KMS-11 (cell line): ENCODE measurements around the gene ZPBP2.

Source experiments
- H2AFZ ChIP-seq: fragments of 200-600 bp; sonication (generic); 2 replicates; pipeline ENCODE4 v1.6.1; 2016; ENCODE audit warnings: antibody characterized with exemption, mixed run types, low read depth
- H3K27ac ChIP-seq: fragments of 200-600 bp; sonication (generic); 2 replicates; pipeline ENCODE4 v1.6.1; 2016; ENCODE audit warnings: mild to moderate bottlenecking, mixed run types
- H3K27me3 ChIP-seq: fragments of 200-600 bp; sonication (generic); 2 replicates; pipeline ENCODE4 v1.6.1; 2017; ENCODE audit warnings: mild to moderate bottlenecking, low read depth, mixed run types, moderate library complexity; ENCODE audit not compliant: insufficient read depth
- H3K36me3 ChIP-seq: fragments of 200-600 bp; sonication (generic); 2 replicates; pipeline ENCODE4 v1.6.1; 2017; ENCODE audit warnings: mild to moderate bottlenecking, mixed run types; ENCODE audit not compliant: insufficient read depth
- H3K4me1 ChIP-seq: fragments of 200-600 bp; sonication (generic); 2 replicates; pipeline ENCODE4 v1.6.1; 2016; ENCODE audit warnings: mild to moderate bottlenecking, low read depth, mixed run types; ENCODE audit not compliant: poor library complexity, severe bottlenecking
- H3K4me2 ChIP-seq: fragments of 200-600 bp; sonication (generic); 2 replicates; pipeline ENCODE4 v1.7.0; 2016; ENCODE audit warnings: mild to moderate bottlenecking, mixed run types
- H3K4me3 ChIP-seq: fragments of 200-600 bp; sonication (generic); IDR thresholded peaks from 2 replicates; pipeline ENCODE4 v1.6.1; 2017; ENCODE audit warnings: low read depth, low read length, mixed read lengths; ENCODE audit not compliant: insufficient read depth
- H3K79me2 ChIP-seq: fragments of 200-600 bp; sonication (generic); 2 replicates; pipeline ENCODE4 v1.6.1; 2016; ENCODE audit warnings: low read depth, mixed run types; ENCODE audit not compliant: insufficient read depth
- H3K9ac ChIP-seq: fragments of 200-600 bp; sonication (generic); 2 replicates; pipeline ENCODE4 v1.6.1; 2016; ENCODE audit warnings: mild to moderate bottlenecking, mixed run types
- H4K20me1 ChIP-seq: fragments of 200-600 bp; sonication (generic); 2 replicates; pipeline ENCODE4 v1.6.1; 2016; ENCODE audit warnings: mild to moderate bottlenecking, mixed run types; ENCODE audit not compliant: insufficient read depth
- CTCF ChIP-seq: fragments of 200-600 bp; sonication (generic); conservative IDR thresholded peaks from 2 replicates; pipeline ENCODE4 v1.6.1; 2017; ENCODE audit warnings: low read depth, mild to moderate bottlenecking, antibody characterized with exemption, low read length, moderate library complexity, mixed read lengths

The ZPBP2 gene

DNA sequence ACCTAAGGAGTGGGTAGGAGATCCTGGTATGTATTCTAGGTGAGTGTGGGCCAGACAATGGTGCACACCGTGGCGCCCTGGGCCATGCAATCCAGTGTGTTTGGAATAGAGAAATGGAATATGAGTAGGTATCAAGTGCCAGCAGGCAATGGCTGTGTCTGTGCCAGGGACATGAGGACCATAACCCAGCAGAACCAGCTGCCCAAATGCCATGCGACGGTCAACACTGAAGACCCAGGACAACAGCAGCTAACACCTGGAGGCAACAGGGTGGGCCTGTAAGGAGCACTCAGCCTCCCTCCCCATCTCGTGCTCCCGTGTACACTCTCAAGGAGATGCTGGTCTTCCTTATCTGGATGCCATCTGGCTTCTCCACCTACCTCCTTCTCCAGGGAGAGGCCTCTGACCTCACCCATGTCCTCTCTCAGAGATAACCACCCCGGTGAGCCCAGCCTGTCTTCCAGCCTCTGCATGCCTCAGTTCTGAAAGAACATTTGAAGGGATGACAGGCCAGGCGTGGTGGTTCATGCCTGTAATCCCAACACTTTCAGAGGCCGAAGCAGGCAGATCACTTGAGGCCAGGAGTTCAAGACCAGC lies 51.2 kb downstream of the ZPBP2 start:
- Histone ChIP-seq H3K36me3 (peaks cover 11% of the 10 kb centered on the region; the same call in 1 of the 2 replicates), H3K4me2 (peak overlapping the region; percentile 7; the same call in 1 of the 2 replicates)
- TF ChIP-seq CTCF = no peak

DNA sequence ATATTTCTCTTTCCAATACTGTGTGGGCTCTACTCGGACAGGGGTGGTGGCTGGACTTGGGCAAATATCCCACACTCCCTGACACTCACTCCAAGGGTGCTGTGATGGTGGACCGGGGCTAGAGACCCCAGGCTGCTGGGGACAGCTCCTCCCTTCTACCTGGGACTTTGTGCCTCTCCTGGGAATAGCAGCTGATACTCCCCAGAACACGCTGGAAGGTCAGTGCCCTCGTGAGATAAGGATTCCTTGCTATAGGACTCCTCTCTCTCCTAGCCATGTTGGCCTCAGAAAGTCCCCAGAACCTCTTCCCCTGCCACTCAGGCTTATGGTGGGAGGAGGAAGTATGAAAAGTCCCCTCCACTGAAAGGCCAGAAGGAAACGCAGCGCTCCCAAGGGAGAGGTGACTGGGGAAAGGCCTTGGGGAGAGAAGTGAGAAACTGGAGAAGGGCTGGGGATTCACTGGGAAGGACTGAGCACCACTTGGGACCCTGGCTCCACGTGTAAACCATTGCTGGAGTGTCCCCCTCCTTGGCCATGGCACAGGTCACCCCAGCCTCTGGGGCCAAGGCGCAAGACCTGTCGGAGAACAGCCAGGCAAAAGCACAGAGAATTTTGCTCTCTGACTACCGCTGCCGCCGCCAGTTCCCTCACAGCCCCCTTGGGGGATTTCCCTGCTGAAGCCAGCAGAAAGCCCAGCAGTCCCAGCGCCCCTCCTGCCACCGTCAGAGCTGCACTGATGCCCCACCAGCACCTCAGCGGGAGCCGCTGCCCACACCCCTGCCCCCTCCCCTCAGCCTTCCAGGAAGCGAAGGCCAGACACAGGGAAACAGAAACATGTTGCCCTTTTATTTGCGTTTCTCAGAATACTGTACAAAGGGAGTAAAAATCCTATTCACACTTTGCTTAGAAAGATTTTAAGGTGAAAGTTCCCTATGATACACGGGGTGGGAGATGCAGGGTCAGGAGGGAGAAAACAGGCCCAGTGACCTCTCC lies 52.5 kb downstream of the ZPBP2 start:
- no peak for TF ChIP-seq CTCF
- Histone ChIP-seq H3K4me2 (no peak overlapping the region), H3K36me3 (peaks cover 11% of the 10 kb centered on the region; the same call in 1 of the 2 replicates), H4K20me1 (no peaks in the 10 kb centered on the region; the same call in 1 of the 2 replicates), H3K4me3 (no peak overlapping the region), H3K27me3 (no peaks in the 10 kb centered on the region), H3K79me2 (peaks cover 28% of the 10 kb centered on the region), H3K4me1 (peaks cover 72% of the 10 kb centered on the region), H3K27ac (no peak overlapping the region), H3K9ac (no peak overlapping the region), H2AFZ (no peak overlapping the region)

More for the DNA sequence above, 51.2 kb downstream of the ZPBP2 start:
- H3K27me3 ChIP-seq = no peaks in the 10 kb centered on the region
- H4K20me1 ChIP-seq = no peaks in the 10 kb centered on the region; the same call in 1 of the 2 replicates
- H3K9ac ChIP-seq = no peak overlapping the region
- no peak overlapping the region for H2AFZ ChIP-seq
- no peak overlapping the region for H3K4me3 ChIP-seq
- no peak overlapping the region for H3K27ac ChIP-seq
- H3K79me2 ChIP-seq = peaks cover 15% of the 10 kb centered on the region
- H3K4me1 ChIP-seq = peaks cover 59% of the 10 kb centered on the region

GRCh38 chr17:39921323-39921722 lies 53.3 kb downstream of the ZPBP2 start:
- Histone ChIP-seq H3K27me3 (no peaks in the 10 kb centered on the region), H3K4me3 (no peak overlapping the region), H2AFZ (no peak overlapping the region), H3K27ac (no peak overlapping the region), H3K4me1 (peaks cover 73% of the 10 kb centered on the region), H3K4me2 (no peak overlapping the region), H3K36me3 (peaks cover 11% of the 10 kb centered on the region; the same call in 1 of the 2 replicates), H3K79me2 (peaks cover 36% of the 10 kb centered on the region), H4K20me1 (no peaks in the 10 kb centered on the region; the same call in 1 of the 2 replicates), H3K9ac (no peak overlapping the region)
- TF ChIP-seq CTCF = no peak

GRCh38 chr17:39922006-39922405 lies 54.0 kb downstream of the ZPBP2 start:
- no peak overlapping the region for H2AFZ ChIP-seq
- no peak overlapping the region for H3K9ac ChIP-seq
- H3K27ac ChIP-seq = no peak overlapping the region
- H3K4me1 ChIP-seq = peaks cover 67% of the 10 kb centered on the region
- no peak overlapping the region for H3K4me2 ChIP-seq
- no peak for TF ChIP-seq CTCF
- no peak overlapping the region for H3K4me3 ChIP-seq
- peaks cover 43% of the 10 kb centered on the region for H3K79me2 ChIP-seq
- no peaks in the 10 kb centered on the region; the same call in 1 of the 2 replicates for H4K20me1 ChIP-seq
- H3K27me3 ChIP-seq = no peaks in the 10 kb centered on the region
- peaks cover 11% of the 10 kb centered on the region; the same call in 1 of the 2 replicates for H3K36me3 ChIP-seq
